NT2/D1 (cell line): Measurements from ENCODE around the gene RTN4R.

Source experiments
- SUZ12 ChIP-seq: IDR thresholded peaks from 2 replicates; pipeline ENCODE4 v1.6.1; 2011; ENCODE audit not compliant: insufficient read length, insufficient read depth; ENCODE audit errors: extremely low read depth
- YY1 ChIP-seq: IDR thresholded peaks from 2 replicates; pipeline ENCODE4 v1.6.1; 2011; ENCODE audit not compliant: insufficient read length, insufficient read depth
- ZNF274 ChIP-seq: IDR thresholded peaks from 2 replicates; pipeline ENCODE4 v1.6.1; 2011; ENCODE audit warnings: mild to moderate bottlenecking, low read depth, low read length

DNA sequence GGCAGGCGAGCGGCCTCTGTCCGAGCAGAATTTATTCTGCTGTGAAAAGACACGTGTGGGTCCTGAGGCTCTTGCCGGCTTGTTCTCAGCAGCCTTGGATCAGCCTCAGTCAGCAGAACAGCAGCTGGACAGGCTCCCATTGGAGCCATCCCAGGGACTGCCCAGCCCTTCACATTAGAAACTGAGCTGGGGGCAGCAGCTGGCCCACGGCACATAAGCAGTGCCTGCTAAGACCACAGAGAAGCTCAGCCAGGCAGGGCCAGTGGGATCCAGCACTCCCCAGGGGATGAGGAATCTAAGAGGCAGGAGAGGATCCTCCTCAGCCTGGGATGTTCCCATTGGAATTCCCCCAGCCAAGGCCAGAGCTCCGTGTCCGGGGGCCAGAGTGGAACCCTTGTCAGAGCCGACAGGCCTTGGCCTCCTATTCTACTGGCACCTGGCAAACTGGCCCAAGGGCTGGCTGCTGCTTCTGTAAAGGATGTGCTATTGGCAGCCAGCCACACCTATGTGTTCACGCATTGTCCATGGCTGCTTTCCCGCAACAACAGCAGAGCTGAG lies 18.2 kb downstream of the RTN4R start:
- TF ChIP-seq YY1 (no peak), SUZ12 (no peak), ZNF274 (no peak)
